Measurements from ENCODE around the gene PPL. TPM values are rescaled to one million over a fixed set of nuclear protein-coding genes. Genes with fewer than 3 reads are reported as not detected.

PPL gene
- total and polyA plus RNA-seq, 2 of the 13 experiments (the other 11 are each of a cell fraction or from before 2014, with no cell fraction given), result 5.7 to 6.6 TPM

- intact Hi-C loops (cut with micrococcal nuclease; ENCODE audit: unreplicated experiment) (no loop called here), in situ Hi-C loops (cut with HindIII; ENCODE audit: extremely low pct_ligation_motif_present, low pct_unique_long_range_greater_than_20kb) (no loop called here)
- Histone ChIP-seq H3K27me3 (ENCODE audit: control insufficient read depth in 1 of 2, insufficient read depth in 2 of 2, low read length in 2 of 2) (peaks cover 2 to 20% of the 10 kb centered on the region in 2 experiments; a peak in 4 of 5 replicates), H3K4me1 (ENCODE audit: insufficient read depth, low read length) (peaks cover 23% of the 10 kb centered on the region), H3K4me2 (ENCODE audit: low read depth, low read length) (no peak overlapping the region), H3K79me2 (ENCODE audit: insufficient read depth, low read length) (no peaks in the 10 kb centered on the region), H3K9me3 (ENCODE audit: low read length) (no peaks in the 10 kb centered on the region), H3K9ac (ENCODE audit: insufficient read depth, low read depth, low read length) (no peak overlapping the region), H3K36me3 (replicated peaks in 1 of 2; ENCODE audit: control insufficient read depth in 1 of 2, insufficient read depth in 2 of 2, low read length in 2 of 2) (no peaks in the 10 kb centered on the region), H3K27ac (ENCODE audit: extremely low read length, insufficient read depth, low read length) (no peak overlapping the region), H4K20me1 (ENCODE audit: insufficient read depth, low read length) (no peaks in the 10 kb centered on the region), H2AFZ (ENCODE audit: low read length) (no peak overlapping the region), H3K4me3 (replicated peaks in 1 of 3; ENCODE audit: insufficient read depth in 1 of 3, low read depth in 2 of 3, low read length in 3 of 3) (no peak overlapping the region)
- ChIA-PET CTCF (ENCODE audit: low intra/inter-chr PET ratio, low total read pairs) (no interaction called here), POLR2A (interaction anchor here (1.0 to 1.1 kb wide), 2 partner anchors 18 to 58 kb away, joined by 4 read pairs; partner anchors contain the start of genes NAGPA and SEC14L5)
- 47% methylated on average over 2 of the region's 2 CpGs for WGBS (ENCODE audit: low lambda C conversion rate)
- DNase-seq (ENCODE audit: low spot score) (no peak), ATAC-seq (no peak; the same call in 1 of the 3 replicates), FAIRE-seq (no peak)
- TF ChIP-seq ZBTB8A (CRISPR knock-in tag; IDR thresholded peaks at IDR 0.05; ENCODE audit: borderline replicate concordance, low read depth), result no peak
- TF ChIP-seq CBFB (CRISPR knock-in tag; IDR thresholded peaks at IDR 0.05), result no peak
- no peak for TF ChIP-seq FOXP4 (CRISPR knock-in tag; IDR thresholded peaks at IDR 0.05)
- TF ChIP-seq BORCS8-MEF2B (CRISPR knock-in tag; IDR thresholded peaks at IDR 0.05), result no peak
- peak; percentile 46; the same call in 1 of the 2 replicates for TF ChIP-seq CEBPB (IDR thresholded peaks at IDR 0.05; ENCODE audit: borderline replicate concordance, low read depth, low read length)
- no peak for TF ChIP-seq KLF11 (CRISPR knock-in tag; IDR thresholded peaks at IDR 0.05)
- no peak for TF ChIP-seq NR3C1 (CRISPR knock-in tag; IDR thresholded peaks at IDR 0.05)
- TF ChIP-seq ZNF354B (CRISPR knock-in tag; IDR thresholded peaks at IDR 0.05), result 0 out of 2 replicates have a peak, but pooled peaks have one; percentile 32
- TF ChIP-seq CEBPG (CRISPR knock-in tag; IDR thresholded peaks at IDR 0.05), result no peak
- no peak for TF ChIP-seq CENPX (CRISPR knock-in tag; IDR thresholded peaks at IDR 0.05)
- TF ChIP-seq ZNF761 (CRISPR knock-in tag; conservative IDR thresholded peaks at IDR 0.05), result no peak
- no peak for TF ChIP-seq JUND (CRISPR knock-in tag; IDR thresholded peaks at IDR 0.05)
- no peak for TF ChIP-seq HNRNPUL1 (IDR thresholded peaks at IDR 0.05; ENCODE audit: low read depth, low read length)
- TF ChIP-seq TCF7L2 (IDR thresholded peaks at IDR 0.05; ENCODE audit: low read depth, low read length), result no peak
- BruUV-seq (replicated peaks), result no TSS peak
Observed at GRCh38 chr16:4976079-4976478, 39.1 kb upstream of the PPL start.

All from HepG2 (cell line).